SK-N-MC (cell line): ENCODE data around the gene GPC6.

Experiments used
- DNase-seq: peaks from one replicate; pipeline ENCODE4 v3.0.0-alpha.2; 2011; ENCODE audit warnings: low read depth, low spot score
- H3K27ac ChIP-seq: fragments of 200-600 bp; sonication (generic); 2 replicates; pipeline ENCODE4 v1.5.1; 2016; ENCODE audit warnings: mixed run types
- H3K36me3 ChIP-seq: fragments of 200-600 bp; sonication (generic); 2 replicates; pipeline ENCODE4 v1.6.1; 2017; ENCODE audit warnings: antibody characterized with exemption, low read length, mixed read lengths; ENCODE audit not compliant: insufficient read depth
- H3K4me3 ChIP-seq: fragments of 200-600 bp; sonication (generic); 2 replicates; pipeline ENCODE4 v1.5.1; 2016
- H3K9ac ChIP-seq: fragments of 200-600 bp; sonication (generic); 2 replicates; pipeline ENCODE4 v1.8.0; 2017; ENCODE audit warnings: mixed run types, mixed read lengths; ENCODE audit not compliant: insufficient read length
- H3K9me3 ChIP-seq: fragments of 200-600 bp; sonication (generic); 2 replicates; pipeline ENCODE4 v1.6.1; 2017; ENCODE audit warnings: low read depth, mild to moderate bottlenecking, antibody characterized with exemption, low read length, moderate library complexity, mixed read lengths
- EZH2 ChIP-seq: fragments of 200-600 bp; sonication (generic); IDR thresholded peaks from one replicate; pipeline ENCODE4 v1.6.1; 2017; ENCODE audit warnings: antibody characterized with exemption
- FOXP2 ChIP-seq: optimal IDR thresholded peaks from 2 replicates; pipeline ENCODE3; 2011; ENCODE audit warnings: mild to moderate bottlenecking, moderate library complexity; ENCODE audit not compliant: insufficient read depth; ENCODE audit errors: extremely low read length, control extremely low read depth
- POLR2AphosphoS5 ChIP-seq: IDR thresholded peaks from 2 replicates; pipeline ENCODE4 v1.6.1; 2012; ENCODE audit warnings: mild to moderate bottlenecking, low read depth, low read length, borderline replicate concordance

The GPC6 gene

GRCh38 chr13:93744033-93744432 is 517.4 kb downstream of the GPC6 start:
- no peak overlapping the region for H3K4me3 ChIP-seq
- H3K9me3 ChIP-seq = no peaks in the 10 kb centered on the region
- H3K9ac ChIP-seq = no peak overlapping the region
- H3K27ac ChIP-seq = no peak overlapping the region
- H3K36me3 ChIP-seq = no peaks in the 10 kb centered on the region
- no peak for TF ChIP-seq POLR2AphosphoS5
- TF ChIP-seq FOXP2 = no peak
- no peak for TF ChIP-seq EZH2
- no peak for DNase-seq

DNA sequence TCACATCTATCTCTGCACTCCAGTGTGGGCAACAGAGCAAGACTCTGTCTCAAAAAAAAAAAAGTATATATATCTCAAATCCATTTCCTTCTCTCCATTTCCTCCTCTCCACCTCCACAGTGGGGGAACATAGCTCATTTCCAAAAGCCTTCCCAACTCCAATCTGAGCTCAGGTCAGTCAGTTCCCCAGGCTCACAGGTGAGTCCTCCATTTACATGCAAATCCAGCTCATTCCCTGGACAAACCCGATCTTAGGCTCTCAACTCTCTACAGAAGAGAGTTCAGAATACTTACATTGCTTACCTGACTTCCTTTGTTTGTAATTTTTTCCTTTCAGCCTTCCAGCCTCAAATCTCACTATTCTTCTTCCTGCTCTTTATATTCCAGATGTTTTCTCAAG is 518.3 kb downstream of the GPC6 start:
- H3K4me3 ChIP-seq = no peak overlapping the region
- H3K9ac ChIP-seq = no peak overlapping the region
- no peaks in the 10 kb centered on the region for H3K36me3 ChIP-seq
- DNase-seq = no peak
- no peak overlapping the region for H3K27ac ChIP-seq
- H3K9me3 ChIP-seq = no peaks in the 10 kb centered on the region
- TF ChIP-seq EZH2 (no peak), POLR2AphosphoS5 (no peak), FOXP2 (no peak)

- DNase-seq = no peak
- Histone ChIP-seq H3K36me3 (no peaks in the 10 kb centered on the region), H3K9me3 (no peaks in the 10 kb centered on the region), H3K4me3 (no peak overlapping the region), H3K9ac (no peak overlapping the region), H3K27ac (no peak overlapping the region)
- TF ChIP-seq FOXP2 = no peak
- no peak for TF ChIP-seq POLR2AphosphoS5
- no peak for TF ChIP-seq EZH2
Measured at GRCh38 chr13:93745884-93746283, 519.3 kb downstream of the GPC6 start.

DNA sequence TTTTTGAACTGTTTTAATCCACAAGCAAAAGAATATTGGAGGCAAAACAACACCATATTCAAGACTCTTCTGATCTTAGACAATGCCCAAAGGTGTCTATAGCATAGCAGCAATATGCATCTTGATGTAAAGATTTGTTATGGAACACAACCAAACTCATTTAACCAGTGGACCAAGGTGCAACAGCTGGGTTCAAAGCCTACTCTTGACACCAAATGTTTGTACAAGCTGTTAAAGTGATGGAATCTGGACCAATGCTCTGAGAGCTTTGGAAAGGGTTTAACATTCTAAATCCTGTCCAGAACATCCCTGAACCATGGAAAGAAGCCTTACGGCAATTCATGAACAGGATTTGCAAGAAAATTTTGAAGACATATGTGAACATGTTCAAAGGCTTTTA is 520.0 kb downstream of the GPC6 start:
- TF ChIP-seq POLR2AphosphoS5 = no peak
- no peak overlapping the region for H3K4me3 ChIP-seq
- H3K36me3 ChIP-seq = no peaks in the 10 kb centered on the region
- no peak overlapping the region for H3K27ac ChIP-seq
- DNase-seq = no peak
- H3K9me3 ChIP-seq = no peaks in the 10 kb centered on the region
- no peak overlapping the region for H3K9ac ChIP-seq

DNA sequence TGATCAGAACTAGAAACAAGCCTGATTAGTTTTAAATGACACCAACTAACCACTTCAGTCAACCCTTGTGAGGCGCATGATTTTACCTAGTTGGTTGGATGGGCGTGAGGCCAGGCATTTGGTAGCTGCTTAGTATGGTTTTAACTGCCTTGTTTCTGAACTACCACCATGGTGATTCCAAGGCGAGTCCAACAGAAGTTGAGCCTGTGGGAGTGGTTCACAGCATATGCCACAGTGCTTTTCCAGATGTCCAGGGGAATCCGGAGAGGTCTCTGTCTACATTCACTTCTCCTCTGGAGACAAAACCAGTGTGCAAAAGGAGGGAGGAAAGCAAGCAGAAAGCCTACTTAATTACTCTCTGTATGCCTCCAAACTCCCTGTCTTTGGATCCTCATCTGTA is 524.1 kb downstream of the GPC6 start:
- Histone ChIP-seq H3K27ac (no peak overlapping the region), H3K4me3 (no peak overlapping the region), H3K9me3 (no peaks in the 10 kb centered on the region), H3K9ac (no peak overlapping the region), H3K36me3 (no peaks in the 10 kb centered on the region)
- DNase-seq = no peak
- TF ChIP-seq POLR2AphosphoS5 (no peak), EZH2 (no peak), FOXP2 (no peak)

- Histone ChIP-seq H3K36me3 (no peaks in the 10 kb centered on the region), H3K9me3 (no peaks in the 10 kb centered on the region), H3K4me3 (no peak overlapping the region), H3K9ac (no peak overlapping the region), H3K27ac (no peak overlapping the region)
- TF ChIP-seq FOXP2 (no peak), EZH2 (no peak), POLR2AphosphoS5 (no peak)
- DNase-seq = no peak
Measured at GRCh38 chr13:93751117-93751516, 524.5 kb downstream of the GPC6 start.

DNA sequence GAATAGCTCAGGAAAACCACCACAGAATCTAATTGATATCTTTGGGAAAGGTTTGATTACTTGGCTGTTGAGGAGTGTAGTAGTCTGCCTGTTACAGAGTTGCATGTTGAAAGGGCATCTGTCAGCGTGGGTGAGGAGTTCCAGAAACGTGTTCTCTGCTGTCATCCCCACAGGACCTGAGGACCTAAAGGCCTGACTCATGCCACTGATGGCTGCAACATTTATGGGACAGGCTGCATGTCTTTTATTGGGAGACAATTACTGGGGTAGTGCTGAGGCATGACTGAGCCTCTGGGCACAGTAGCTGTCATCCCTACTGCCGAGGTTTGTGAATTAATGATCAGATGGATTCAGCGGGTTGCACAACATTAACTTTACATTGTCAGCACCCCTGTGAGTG is 525.9 kb downstream of the GPC6 start:
- Histone ChIP-seq H3K9ac (no peak overlapping the region), H3K36me3 (no peaks in the 10 kb centered on the region), H3K4me3 (no peak overlapping the region), H3K9me3 (no peaks in the 10 kb centered on the region), H3K27ac (no peak overlapping the region)
- TF ChIP-seq FOXP2 (no peak), POLR2AphosphoS5 (no peak), EZH2 (no peak)
- no peak for DNase-seq

GRCh38 chr13:93753639-93754038 is 527.0 kb downstream of the GPC6 start:
- Histone ChIP-seq H3K4me3 (no peak overlapping the region), H3K9ac (no peak overlapping the region), H3K36me3 (no peaks in the 10 kb centered on the region), H3K9me3 (no peaks in the 10 kb centered on the region), H3K27ac (no peak overlapping the region)
- no peak for DNase-seq
- TF ChIP-seq EZH2 (no peak), POLR2AphosphoS5 (no peak), FOXP2 (no peak)

DNA sequence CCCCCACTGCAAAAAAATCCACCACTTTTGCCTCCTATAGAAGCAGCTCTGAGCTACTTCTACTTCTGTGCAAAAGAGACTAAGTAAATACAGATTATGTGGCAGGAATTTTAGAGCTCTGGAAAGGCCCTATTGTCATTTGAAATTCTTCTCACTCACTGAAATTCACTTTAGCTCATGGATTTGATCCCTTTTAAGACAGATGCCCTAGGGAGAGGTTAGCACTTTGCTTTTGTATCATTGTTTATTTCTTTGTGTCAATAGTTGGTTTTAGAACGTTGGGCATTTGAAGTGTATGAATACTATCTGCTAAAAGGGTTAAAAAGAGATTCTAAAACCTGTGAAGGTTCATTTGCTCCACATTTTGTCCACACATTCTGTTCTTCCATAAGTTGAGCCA is 528.7 kb downstream of the GPC6 start:
- no peaks in the 10 kb centered on the region for H3K36me3 ChIP-seq
- no peak for TF ChIP-seq FOXP2
- no peak for TF ChIP-seq POLR2AphosphoS5
- no peak for TF ChIP-seq EZH2

DNA sequence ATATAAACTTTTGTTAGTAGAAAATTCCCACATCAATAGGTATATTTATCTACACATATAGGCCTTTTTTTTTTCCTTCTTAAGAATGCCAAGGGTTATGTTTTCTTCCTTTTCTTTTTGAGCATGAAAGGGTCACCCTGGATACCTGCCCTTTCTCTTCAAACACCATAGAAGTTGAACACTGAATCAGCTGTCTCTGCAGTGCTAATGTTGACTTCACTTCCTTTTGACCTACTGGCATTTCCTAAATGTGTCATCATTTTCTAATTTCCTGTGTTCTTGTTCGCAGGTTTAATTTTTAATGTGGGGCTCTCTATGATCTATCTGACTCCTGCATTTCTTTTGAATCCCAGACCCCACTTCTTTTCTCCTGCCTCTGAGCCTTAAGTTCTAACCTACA is 532.0 kb downstream of the GPC6 start:
- no peak for DNase-seq
- Histone ChIP-seq H3K27ac (no peak overlapping the region), H3K9me3 (no peaks in the 10 kb centered on the region), H3K9ac (no peak overlapping the region), H3K36me3 (peaks cover 3% of the 10 kb centered on the region; the same call in 1 of the 2 replicates), H3K4me3 (no peak overlapping the region)
- TF ChIP-seq FOXP2 (no peak), EZH2 (no peak), POLR2AphosphoS5 (no peak)

More for the DNA sequence above, 528.7 kb downstream of the GPC6 start:
- DNase-seq = no peak
- Histone ChIP-seq H3K9me3 (no peaks in the 10 kb centered on the region), H3K4me3 (no peak overlapping the region), H3K9ac (no peak overlapping the region), H3K27ac (no peak overlapping the region)
